HG03039 (cell line): ENCODE measurements around the gene PITPNM1.
"Not testable (repeated sequence)": the region's sequence is repeated elsewhere in the genome, so short reads cannot be mapped to it uniquely, and the experiment has no call there.

Experiments
- ATAC-seq: cut with Tn5 transposase; IDR thresholded peaks from one replicate; pipeline ENCODE4 v1.9.1; 2021; ENCODE audit warnings: mild to moderate bottlenecking, moderate library complexity; ENCODE audit not compliant: unreplicated experiment

The PITPNM1 gene

DNA sequence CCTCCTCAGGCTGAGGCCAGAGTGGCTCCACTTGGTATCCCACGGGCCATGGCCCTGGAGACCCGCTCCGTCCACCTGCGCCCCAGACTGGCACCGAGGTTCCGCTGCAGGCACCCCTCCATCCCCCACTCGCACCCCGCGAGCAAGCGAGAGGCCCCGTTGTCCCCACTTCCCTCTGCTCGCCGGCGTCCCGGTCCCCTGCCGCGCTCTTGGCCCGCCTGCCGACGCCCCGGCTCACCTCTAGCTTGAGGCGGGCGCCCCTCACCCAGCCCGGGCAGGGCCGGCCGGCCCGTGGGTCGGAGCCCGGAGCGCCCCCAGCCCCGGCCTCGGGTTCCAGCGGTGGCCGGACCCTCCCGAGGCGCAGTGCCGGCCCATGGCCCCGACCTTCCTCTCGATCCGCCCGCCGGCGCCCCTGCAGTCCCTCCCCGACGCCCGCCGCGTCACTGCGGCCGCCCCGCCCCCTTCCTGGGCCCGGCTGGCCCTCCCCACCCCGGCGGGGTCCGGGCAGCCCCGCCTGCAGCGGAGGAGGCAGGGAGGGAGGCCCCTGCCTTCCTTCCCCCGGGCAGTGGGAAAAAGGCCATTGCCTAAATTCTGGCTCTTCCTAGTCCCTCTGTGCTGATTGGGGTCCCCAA, at the start of gene PITPNM1:
TSS of gene PITPNM1 (minus strand) at position 414 of the 632 bp plus-strand sequence. CDS start 1,183 bp downstream, outside the sequence.
- no peak for ATAC-seq

DNA sequence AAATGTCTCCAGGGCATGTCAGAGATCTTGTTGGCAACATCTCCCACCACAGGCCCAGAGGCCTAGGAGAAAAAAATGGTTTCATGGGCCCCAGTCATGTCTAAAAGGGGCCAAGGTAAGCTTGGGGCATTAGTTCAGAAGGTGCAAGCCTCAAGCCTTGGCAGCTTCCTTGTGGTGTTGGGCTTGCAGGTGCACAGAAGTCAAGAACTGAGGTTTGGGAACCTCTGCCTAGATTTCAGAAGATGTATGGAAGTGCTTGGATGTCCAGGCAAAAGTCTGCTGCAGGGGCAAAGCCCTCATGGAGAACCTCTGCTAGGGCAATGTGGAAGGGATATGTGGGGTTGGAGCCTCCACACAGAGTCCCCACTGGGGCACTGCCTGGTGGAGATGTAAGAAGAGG, 46.5 kb upstream of the PITPNM1 start:
- ATAC-seq: not testable (repeated sequence)

DNA sequence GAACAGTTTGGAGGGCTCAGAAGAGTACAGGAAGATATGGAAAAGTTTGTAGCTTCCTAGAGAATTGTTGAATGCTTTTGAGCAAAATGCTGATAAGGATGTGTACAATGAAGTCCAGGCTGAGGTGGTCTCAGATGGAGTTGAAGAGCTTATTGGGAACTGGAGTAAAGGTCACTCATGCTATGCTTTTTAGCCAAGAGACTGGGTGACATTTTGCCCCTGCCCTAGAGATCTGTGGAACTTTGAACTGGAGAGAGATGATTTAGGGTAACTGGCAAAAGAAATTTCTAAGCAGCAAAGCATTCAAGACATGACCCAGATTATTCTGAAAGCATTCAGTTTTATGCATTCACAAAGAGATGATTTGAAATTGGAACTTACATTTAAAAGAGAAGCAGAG, 46.0 kb upstream of the PITPNM1 start:
- ATAC-seq: no peak

DNA sequence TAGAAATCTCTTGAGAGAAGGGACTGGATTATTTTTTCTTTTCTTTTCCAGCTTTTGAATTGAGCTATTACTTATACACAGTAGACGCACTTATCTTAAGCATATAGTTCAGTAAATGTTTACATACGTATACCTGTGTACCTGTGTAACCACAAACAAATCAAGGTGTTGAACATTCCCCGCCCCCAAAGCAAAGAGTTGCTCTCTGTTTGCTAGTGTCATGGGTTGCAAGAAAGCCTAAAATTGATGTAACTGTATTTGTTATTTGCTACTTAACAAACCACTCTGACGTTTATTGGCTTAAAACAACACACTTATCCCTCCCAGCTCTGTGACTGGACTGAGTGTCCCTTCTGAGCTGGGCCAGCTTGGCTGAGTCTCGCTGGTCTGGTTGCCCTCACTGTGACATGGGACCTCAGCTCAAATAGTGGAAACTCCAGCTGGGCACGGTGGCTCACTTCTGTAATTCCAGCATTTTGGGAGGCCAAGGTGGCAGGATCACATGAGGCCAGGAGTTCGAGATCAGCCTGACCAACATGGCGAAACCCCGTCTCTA, 43.5 kb upstream of the PITPNM1 start:
- ATAC-seq: no peak

DNA sequence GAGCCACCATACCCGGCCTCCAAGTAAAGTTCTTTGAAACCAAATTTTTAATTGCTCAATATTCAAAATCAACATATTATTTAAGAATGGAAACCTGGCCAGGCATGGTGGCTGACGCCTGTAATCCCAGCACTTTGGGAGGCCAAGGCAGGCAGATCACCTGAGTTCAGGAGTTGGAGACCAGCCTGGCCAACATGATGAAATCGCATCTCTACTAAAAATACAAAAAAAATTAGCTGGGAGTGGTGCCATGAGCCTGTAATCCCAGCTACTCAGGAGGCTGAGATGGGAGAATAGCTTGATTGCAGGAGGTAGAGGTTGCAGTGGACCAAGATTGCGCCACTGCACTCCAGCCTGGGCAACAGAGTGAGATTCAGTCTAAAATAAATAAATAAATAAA, 42.9 kb upstream of the PITPNM1 start:
- not testable (repeated sequence) for ATAC-seq

DNA sequence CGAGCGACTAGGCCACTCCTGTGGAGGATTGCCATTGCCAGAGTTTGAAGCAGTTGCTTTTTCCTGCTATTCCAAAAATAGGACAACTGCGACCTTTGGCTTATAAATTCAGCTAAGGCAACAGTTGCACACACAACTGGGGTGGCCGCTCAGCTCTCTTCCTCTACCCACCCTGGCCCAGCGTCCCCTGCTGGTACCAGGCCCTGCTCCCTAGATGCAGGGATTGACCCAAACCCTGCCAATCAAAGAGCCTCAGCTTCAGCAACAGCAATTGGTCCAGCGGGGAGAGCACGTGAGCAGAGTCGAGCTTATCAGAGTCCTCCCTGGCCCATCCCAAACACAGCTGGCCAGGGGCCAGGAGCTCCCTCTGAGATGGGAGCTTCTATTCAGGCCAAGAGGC, 40.1 kb upstream of the PITPNM1 start:
- ATAC-seq: no peak

DNA sequence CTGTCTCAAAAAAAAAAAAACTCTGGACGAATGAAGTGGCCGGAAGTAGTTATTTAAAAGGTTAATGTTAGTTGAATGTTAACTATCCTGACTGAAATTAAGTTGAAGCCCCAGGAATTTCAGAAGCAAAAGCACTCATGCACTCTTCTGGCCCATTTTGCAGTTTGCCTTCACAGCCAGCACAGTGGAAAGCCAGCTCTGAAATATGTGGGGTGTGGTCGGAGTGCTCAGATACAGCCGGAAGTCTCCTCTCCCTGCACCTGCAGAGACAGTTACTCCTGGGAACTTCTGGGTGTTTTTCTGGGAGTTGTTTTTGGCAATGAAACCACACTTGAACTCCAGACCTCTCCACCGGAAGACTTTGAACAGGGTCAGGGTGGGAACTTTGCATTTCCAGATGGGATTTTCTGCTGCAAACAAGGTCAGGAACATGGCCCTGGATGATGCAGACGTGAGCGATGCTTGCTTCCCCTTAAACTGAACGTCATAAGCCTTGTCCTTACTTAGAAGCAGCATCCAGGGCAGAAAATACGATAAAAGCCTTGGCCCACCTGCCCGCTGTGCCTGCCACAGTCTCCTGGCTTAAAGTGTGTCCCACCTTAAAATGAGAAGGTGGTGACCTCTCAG, 39.6 kb upstream of the PITPNM1 start:
- ATAC-seq: no peak

DNA sequence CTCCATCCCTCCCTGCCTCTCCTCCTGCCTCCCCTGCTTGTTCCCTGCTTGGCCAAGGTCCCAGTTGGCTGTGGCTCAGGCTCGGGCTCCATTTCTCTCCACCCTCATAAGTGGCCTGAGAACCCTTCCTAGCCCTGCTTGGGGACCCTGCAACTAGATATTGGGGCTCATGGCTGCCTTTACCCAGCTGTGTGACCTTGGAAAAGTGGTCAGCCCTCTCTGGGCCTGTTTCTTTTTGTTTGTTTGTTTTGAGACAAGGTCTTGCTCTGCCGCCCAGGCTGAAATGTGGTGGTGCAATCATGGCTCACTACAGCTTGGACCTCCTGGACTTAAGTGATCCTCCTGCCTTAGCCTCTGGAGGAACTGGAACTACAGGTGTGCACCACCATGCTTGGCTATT, 38.4 kb upstream of the PITPNM1 start:
- no peak for ATAC-seq

DNA sequence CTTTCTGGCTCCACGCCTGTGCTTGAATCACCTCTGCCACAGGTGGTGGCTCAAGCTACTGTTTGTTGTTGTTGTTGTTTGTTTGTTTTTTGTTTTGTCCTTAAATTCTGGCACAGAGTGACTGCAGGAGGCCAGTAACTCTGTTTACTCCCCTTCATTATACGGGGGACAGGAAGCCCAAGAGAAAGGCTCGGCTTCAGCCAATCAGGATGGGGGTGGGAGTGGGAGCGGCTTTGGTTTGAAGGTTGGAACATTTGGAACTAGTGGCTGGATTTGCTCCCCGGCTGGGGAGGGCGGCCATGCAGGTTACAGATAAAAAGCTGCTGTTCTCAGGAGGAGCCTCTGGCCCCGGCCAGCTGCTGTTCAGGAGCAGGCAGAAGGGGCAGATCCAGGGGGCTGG, 37.8 kb upstream of the PITPNM1 start:
- ATAC-seq: no peak

DNA sequence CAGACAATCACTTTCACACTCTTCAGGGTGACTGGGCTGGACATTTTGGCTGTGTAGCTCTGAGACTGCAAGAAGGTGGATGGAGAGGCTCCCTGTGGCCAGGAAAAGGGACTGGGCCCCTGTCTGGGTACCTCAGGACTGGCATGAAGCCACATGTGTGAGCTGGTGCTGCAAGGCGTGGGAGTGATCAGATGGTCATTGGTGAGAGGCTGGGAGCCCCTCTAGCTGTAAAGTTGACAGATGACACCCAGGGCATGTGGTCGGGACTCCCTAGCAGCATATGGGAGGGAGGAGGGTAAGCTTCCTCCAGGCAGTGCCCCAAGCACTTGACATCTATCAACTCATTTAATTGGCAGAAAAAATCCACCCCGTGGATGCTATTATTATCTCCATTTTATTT, 37.0 kb upstream of the PITPNM1 start:
- no peak for ATAC-seq

DNA sequence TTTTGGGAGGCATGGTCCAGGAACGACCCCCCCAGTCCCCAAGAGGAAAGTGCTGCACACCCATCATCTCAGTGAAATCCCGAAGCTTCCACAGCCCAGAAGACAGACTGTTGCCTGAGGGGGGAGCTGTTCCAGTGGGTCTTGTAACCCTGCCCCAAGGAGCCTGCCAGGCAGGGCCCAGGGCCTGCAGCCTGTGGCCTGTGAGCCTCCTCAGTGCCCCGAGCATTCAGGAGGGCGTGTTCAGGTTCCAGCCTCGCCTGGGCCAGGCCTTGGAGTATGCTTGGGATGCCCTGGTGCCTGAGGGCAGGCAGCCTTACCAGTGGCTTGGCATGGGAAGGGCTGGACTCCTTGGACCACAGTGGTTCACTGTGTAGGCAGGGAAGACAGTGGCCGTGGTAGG, 36.0 kb upstream of the PITPNM1 start:
- ATAC-seq: no peak

DNA sequence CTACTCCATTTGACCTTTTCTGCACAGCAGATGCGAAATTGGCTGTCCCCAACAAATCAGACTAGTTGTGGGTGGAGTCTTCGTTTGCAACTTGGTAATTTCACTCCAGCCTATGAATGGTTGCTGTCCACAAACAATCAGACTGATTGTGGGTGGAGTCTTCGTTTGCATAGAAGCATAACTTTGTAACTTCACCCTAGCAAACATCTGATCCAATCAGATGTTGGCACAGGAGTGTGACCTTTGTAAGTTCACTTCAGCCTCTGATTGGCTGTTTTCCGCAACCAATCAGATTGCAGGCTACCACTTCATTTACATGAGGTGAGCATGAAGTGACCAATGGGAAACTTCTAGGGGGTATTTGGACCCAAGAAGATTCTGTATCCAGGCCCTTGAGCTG, 34.4 kb upstream of the PITPNM1 start:
- no peak for ATAC-seq

DNA sequence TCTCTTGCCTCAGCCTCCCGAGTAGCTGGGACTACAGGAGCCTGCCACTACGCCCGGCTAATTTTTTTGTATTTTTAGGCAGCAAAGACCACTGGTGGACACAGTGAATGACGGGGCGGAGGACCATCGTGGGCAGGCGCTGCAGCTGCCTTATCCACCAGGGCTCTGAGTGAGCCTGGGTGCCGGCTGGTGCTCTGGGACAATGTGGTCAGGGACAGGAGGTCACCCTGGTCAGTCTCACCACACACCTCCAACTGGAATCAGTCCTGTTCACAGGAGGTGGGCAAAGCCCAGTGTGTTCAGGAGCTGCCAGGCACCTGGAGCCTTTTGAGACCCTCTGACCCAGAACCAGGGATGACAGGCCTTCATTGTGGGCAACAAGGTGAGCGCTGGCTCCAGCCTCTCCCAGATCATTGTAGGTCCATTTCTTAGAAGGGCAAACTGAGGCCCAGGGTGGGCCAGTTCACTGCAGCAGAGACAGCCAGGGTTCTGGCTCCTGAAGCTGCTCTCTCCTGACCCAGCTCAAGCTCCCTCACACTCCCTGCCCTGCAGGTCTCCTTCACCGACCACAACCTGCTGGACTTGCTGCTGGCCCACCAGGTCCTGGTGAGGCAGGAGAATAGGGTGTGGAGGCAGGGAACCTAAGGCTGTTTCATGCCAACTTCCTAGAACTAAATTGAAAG, 33.8 kb upstream of the PITPNM1 start:
- no peak for ATAC-seq

DNA sequence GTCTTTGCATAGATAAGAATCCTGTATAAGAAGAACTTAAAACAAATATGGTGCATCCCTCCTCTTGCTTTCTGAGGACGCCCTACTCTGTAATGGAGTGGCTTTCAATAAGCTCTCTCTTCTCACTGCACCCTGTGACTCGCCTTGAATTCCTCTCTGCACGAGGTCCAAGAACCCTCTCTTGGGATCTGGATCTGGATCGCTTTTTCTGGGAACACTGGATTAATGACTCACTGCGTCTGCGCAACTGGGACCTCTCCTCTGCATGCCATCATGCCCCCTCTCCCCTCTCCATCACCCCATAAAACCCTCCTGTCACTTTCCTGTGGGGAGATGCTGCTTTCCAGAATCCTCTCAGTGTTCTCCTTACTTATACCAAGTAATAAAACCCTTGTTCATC, 33.1 kb upstream of the PITPNM1 start:
- ATAC-seq: no peak

DNA sequence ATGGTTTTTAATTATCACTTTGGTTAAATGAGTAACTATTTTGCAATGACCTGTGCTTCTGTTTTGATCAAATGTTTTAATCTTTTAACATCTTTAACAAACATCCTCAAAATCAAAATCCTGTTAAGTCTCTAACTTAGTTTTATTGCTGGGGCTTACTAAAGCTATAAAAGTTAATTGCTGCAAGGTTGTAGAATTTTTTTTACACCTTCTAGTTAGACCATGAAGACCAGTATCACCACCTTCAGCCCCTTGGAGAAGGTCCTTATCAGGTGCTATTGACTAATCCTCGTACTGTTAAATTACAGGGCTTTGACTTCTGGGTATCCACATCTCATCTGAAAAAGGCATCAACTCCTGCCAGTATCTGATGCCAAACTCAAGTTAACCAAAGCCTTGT, 30.4 kb upstream of the PITPNM1 start:
- ATAC-seq: no peak

DNA sequence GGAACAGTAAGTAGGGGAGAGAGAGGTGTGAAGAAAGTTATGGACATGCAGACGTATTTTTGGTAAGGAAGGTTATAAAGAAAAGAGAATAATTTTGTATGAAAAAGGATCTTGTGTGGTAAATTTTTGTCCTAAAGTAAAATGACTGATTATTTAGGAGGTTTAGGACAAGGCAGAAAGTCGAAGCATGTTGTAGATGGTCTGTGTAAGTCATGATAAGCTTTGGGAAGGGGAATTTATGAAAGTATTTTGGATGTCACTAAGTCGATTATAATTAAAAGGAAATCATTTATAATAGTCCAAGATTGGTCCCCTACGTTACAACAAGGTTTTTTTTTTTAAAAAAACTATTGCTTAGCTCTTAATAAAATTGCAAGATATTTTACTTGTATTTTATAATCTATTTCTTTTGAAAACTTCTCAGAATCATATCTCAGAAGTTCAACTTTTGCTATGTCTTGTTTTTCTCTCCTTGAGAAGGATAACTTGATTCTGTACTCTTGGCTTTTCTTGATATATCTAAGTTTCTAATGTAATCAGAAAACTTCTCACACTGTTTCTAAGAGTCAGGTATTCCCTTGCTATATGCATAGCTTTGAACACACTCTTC, 29.0 kb upstream of the PITPNM1 start:
- ATAC-seq: no peak

DNA sequence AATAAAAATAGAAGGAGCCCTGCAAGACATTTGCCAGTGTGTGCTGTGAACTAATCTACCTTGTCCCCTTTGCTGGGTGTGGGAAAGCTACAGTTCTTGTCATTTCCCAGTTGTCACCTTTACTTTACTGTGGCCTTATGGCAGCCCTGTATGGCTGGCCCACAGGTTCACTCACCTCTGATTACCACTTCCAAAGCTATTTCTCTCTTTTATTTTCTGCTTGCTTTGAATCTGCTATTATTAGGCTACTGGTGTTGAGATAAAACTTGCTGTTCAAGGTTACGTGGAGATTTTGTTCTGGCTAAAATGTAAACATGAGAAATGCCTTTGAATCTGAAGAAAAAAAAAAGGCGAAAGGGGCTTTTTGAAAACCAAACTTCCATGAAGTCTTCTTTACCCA, 27.7 kb upstream of the PITPNM1 start:
- ATAC-seq: no peak

DNA sequence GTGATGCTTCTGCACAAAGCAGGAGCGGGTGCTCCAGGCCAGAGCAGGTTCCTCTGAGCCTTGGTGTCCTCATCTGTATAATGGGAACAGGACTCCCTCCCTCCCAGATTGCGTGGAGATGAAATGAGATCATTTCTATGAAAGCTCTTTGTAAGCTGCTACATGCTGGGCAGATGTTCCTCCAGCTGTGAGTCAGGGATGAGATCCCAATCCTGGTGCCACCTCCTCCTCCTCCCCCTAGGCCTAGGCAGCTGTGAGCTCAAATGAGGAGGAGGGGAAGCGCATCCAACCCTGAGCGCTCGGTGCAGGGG, 25.1 kb upstream of the PITPNM1 start:
- no peak for ATAC-seq

DNA sequence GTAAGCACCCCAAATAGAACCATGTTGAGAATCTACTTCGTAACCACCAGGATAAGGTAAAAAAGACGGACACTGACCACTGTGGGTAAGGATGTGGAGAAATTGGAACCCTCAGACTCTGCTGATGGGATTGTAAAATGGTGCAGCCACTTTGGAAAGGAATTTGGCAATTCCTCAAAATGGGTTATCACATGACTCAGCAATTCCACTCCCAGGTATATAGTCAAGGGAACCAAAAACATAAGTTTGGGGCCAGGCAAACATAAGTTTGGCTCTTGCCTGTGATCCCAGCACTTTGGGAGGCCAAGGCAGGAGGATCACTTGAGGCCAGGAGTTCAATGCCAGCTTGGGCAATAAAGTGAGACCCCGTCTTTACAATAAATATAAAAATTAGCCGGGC, 23.2 kb upstream of the PITPNM1 start:
- no peak for ATAC-seq

DNA sequence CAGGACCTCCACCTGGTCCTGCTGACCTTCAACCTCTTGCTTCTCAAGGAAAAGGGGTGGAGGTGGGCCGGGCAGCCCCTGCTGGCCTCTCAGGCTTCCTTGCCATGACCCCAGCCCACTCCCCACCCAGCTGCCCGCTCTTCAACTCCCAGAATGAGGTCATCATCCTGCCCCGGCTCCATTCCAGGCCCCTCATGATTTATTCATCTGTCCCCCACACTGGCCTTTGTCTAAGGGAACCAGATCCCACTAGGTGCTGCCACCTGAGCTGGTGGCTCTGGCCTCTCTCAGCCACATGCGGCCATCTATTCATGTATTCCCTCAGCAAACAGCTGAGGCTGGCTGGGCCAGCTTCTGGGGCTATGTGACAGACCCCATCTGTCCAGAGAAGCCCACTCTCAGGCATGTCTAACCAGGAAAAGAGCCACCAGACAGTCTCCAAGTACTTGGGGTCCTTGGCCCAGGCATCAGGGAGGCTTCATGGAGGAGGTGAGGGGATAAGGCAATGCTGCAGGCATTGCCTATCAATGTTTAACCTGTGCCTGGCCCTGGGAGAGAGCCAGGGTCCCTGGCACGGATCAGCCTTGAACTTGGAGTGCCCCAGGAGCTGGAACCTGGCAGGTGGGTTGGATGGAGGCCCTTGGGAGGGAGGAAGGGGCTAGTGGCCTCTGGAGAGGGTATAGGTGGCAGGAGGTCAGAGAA, 20.3 kb upstream of the PITPNM1 start:
- no peak for ATAC-seq

DNA sequence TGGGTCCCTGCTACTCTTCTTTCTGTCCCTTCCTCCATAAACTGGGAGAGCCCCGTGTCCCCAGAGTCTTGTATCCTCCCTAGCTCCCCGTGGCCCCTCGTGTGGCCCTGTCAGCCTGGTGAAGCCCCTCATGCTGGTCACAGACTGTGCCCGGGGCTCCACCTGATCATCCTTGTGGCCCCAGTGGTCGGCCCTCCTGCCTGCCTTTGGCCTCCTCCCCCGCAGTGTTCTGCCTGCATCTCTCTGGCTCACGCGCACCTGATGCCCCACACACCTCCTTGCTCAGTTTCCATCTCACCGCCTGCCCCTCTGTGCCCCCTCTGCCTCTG, 19.3 kb upstream of the PITPNM1 start:
- ATAC-seq: no peak
